ENCODE measurements around the gene PGA4. TPM values are rescaled to one million over a fixed set of nuclear protein-coding genes. Genes with fewer than 3 reads are reported as not detected.

Gene PGA4
- 2.5 TPM in 1 of 2 replicates, not detected in the other for total RNA-seq

GRCh38 chr11:61222047-61222446 is at the start of gene PGA4:
Gene PGA4, plus strand, starts transcription at chr11:61222347. Its CDS starts 54 bp downstream, at chr11:61222401.

GRCh38 chr11:61202950-61203746 is 19.0 kb upstream of the PGA4 start, which contains the start of gene PGA3:
Gene PGA3, plus strand, starts transcription at chr11:61203515. Its CDS starts 50 bp downstream, at chr11:61203565.

GRCh38 chr11:61240875-61241274 is 18.7 kb downstream of the PGA4 start, which contains the start of gene PGA5:
Gene PGA5, plus strand, starts transcription at chr11:61241175. Its CDS starts 52 bp downstream, at chr11:61241227.

Other genes starting within 250 kb of the PGA4 start
- not detected in 2 replicates for gene CD5, start 119.9 kb upstream of the PGA4 start, total RNA-seq
- gene VPS37C, start 60.9 kb upstream of the PGA4 start, total RNA-seq, result 8.5 and 11.1 TPM in 2 replicates
- gene PGA3, start 18.8 kb upstream of the PGA4 start, total RNA-seq, result 1.1 TPM in 1 of 2 replicates, not detected in the other
- gene PGA5, start 18.8 kb downstream of the PGA4 start, total RNA-seq, result 0.65 TPM in 1 of 2 replicates, not detected in the other
- gene VWCE, start 73.0 kb downstream of the PGA4 start, total RNA-seq, result 1.4 and 1.9 TPM in 2 replicates
- 283 and 295 TPM in 2 replicates for gene DDB1, start 110.8 kb downstream of the PGA4 start, total RNA-seq
- 29.8 and 34.7 TPM in 2 replicates for gene TKFC, start 110.9 kb downstream of the PGA4 start, total RNA-seq
- gene CYB561A3, start 139.5 kb downstream of the PGA4 start, total RNA-seq, result 51.8 and 71.0 TPM in 2 replicates
- gene TMEM138, start 140.0 kb downstream of the PGA4 start, total RNA-seq, result 23.6 and 24.1 TPM in 2 replicates
- gene TMEM216, start 170.2 kb downstream of the PGA4 start, total RNA-seq, result 7.3 and 9.3 TPM in 2 replicates
- gene CPSF7, start 207.6 kb downstream of the PGA4 start, total RNA-seq, result 22.3 and 25.6 TPM in 2 replicates
- gene SDHAF2, start 207.8 kb downstream of the PGA4 start, total RNA-seq, result 28.7 and 40.9 TPM in 2 replicates

Data from smooth muscle cell of the pulmonary artery (primary cell).